SK-N-MC (cell line): ENCODE results near the gene CCDC57.
"Not testable (repeated sequence)": the region's sequence is repeated elsewhere in the genome, so short reads cannot be mapped to it uniquely, and the experiment has no call there.

Experiments
- DNase-seq: peaks from one replicate; pipeline ENCODE4 v3.0.0-alpha.2; 2011; ENCODE audit warnings: low read depth, low spot score
- H3K27ac ChIP-seq: fragments of 200-600 bp; sonication (generic); 2 replicates; pipeline ENCODE4 v1.5.1; 2016; ENCODE audit warnings: mixed run types
- H3K36me3 ChIP-seq: fragments of 200-600 bp; sonication (generic); 2 replicates; pipeline ENCODE4 v1.6.1; 2017; ENCODE audit warnings: antibody characterized with exemption, low read length, mixed read lengths; ENCODE audit not compliant: insufficient read depth
- H3K4me3 ChIP-seq: fragments of 200-600 bp; sonication (generic); 2 replicates; pipeline ENCODE4 v1.5.1; 2016
- H3K9ac ChIP-seq: fragments of 200-600 bp; sonication (generic); 2 replicates; pipeline ENCODE4 v1.8.0; 2017; ENCODE audit warnings: mixed run types, mixed read lengths; ENCODE audit not compliant: insufficient read length
- H3K9me3 ChIP-seq: fragments of 200-600 bp; sonication (generic); 2 replicates; pipeline ENCODE4 v1.6.1; 2017; ENCODE audit warnings: low read depth, mild to moderate bottlenecking, antibody characterized with exemption, low read length, moderate library complexity, mixed read lengths
- EZH2 ChIP-seq: fragments of 200-600 bp; sonication (generic); IDR thresholded peaks from one replicate; pipeline ENCODE4 v1.6.1; 2017; ENCODE audit warnings: antibody characterized with exemption
- FOXP2 ChIP-seq: optimal IDR thresholded peaks from 2 replicates; pipeline ENCODE3; 2011; ENCODE audit warnings: mild to moderate bottlenecking, moderate library complexity; ENCODE audit not compliant: insufficient read depth; ENCODE audit errors: extremely low read length, control extremely low read depth
- POLR2AphosphoS5 ChIP-seq: IDR thresholded peaks from 2 replicates; pipeline ENCODE4 v1.6.1; 2012; ENCODE audit warnings: mild to moderate bottlenecking, low read depth, low read length, borderline replicate concordance

Gene CCDC57

DNA sequence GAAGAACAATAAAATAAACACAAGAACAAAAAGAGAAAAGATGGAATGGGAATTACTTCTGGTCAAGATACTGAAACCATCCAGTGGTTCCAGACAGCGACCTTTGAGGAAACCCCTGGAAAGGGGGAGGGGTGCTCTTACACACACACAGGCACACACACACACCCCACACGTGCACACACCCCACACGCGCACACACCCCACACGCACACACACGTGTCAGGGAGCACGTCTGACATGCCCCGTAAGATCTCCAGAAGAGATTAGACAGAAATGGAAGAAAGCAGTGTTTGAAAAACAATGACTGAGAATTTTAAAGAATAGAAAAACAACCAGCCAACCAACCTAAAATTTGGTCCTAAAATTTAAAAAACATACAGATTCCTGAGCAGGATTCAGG lies 69.3 kb downstream of the CCDC57 start:
- Histone ChIP-seq H3K27ac (no peak overlapping the region), H3K9me3 (no peaks in the 10 kb centered on the region), H3K36me3 (no peaks in the 10 kb centered on the region), H3K4me3 (no peak overlapping the region), H3K9ac (no peak overlapping the region)
- DNase-seq = no peak
- no peak for TF ChIP-seq FOXP2
- TF ChIP-seq POLR2AphosphoS5 = no peak
- TF ChIP-seq EZH2 = no peak

- not testable (repeated sequence) for H3K4me3 ChIP-seq, H3K9ac ChIP-seq, H3K27ac ChIP-seq, H3K36me3 ChIP-seq, DNase-seq, H3K9me3 ChIP-seq
These were observed 72.7 kb downstream of the CCDC57 start for GRCh38 chr17:82139961-82140360.

- Histone ChIP-seq H3K27ac (no peak overlapping the region), H3K36me3 (no peaks in the 10 kb centered on the region), H3K9ac (no peak overlapping the region), H3K4me3 (no peak overlapping the region), H3K9me3 (no peaks in the 10 kb centered on the region)
- no peak for TF ChIP-seq EZH2
- DNase-seq = no peak
These were observed 74.1 kb downstream of the CCDC57 start for GRCh38 chr17:82138511-82138992.

- Histone ChIP-seq H3K36me3 (no peaks in the 10 kb centered on the region), H3K27ac (no peak overlapping the region), H3K9me3 (no peaks in the 10 kb centered on the region), H3K9ac (no peak overlapping the region), H3K4me3 (no peak overlapping the region)
- no peak for DNase-seq
- TF ChIP-seq POLR2AphosphoS5 = no peak
- no peak for TF ChIP-seq FOXP2
- no peak for TF ChIP-seq EZH2
These were observed 78.5 kb downstream of the CCDC57 start for GRCh38 chr17:82134101-82134500.

GRCh38 chr17:82133166-82133953 lies 79.3 kb downstream of the CCDC57 start:
- DNase-seq, H3K36me3 ChIP-seq, H3K4me3 ChIP-seq, H3K9me3 ChIP-seq, H3K9ac ChIP-seq, H3K27ac ChIP-seq: not testable (repeated sequence)

GRCh38 chr17:82129095-82129494 lies 83.5 kb downstream of the CCDC57 start:
- no peak overlapping the region for H3K4me3 ChIP-seq
- H3K9me3 ChIP-seq = no peaks in the 10 kb centered on the region
- no peak for TF ChIP-seq EZH2
- TF ChIP-seq FOXP2 = no peak
- TF ChIP-seq POLR2AphosphoS5 = no peak
- no peaks in the 10 kb centered on the region for H3K36me3 ChIP-seq
- DNase-seq = no peak
- no peak overlapping the region for H3K27ac ChIP-seq
- no peak overlapping the region for H3K9ac ChIP-seq

DNA sequence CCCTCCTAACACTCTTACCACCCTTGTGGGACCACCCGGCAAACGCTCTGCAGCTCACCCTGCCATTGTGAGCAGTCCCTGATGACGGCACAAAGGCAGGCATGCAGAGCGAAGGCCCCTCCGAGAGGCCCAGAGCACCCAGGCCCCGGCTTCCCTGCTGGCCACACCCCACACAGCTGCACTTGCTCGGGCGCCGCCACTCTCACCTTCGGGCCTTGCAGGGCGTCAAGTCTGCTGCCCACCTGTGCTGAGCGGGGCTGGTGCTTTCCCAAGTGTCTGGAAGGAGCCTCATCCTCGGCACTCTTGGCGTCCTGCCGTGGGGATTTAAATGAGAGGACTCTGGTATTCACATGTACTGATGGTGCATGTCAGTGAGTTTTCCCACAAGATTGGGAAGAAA lies 84.4 kb downstream of the CCDC57 start:
- H3K9ac ChIP-seq = no peak overlapping the region
- no peaks in the 10 kb centered on the region for H3K36me3 ChIP-seq
- no peak for DNase-seq
- no peak for TF ChIP-seq POLR2AphosphoS5
- no peak for TF ChIP-seq EZH2
- no peak for TF ChIP-seq FOXP2
- H3K9me3 ChIP-seq = no peaks in the 10 kb centered on the region
- no peak overlapping the region for H3K27ac ChIP-seq
- no peak overlapping the region for H3K4me3 ChIP-seq

GRCh38 chr17:82127704-82128103 lies 84.9 kb downstream of the CCDC57 start:
- no peak for TF ChIP-seq EZH2
- no peak for TF ChIP-seq POLR2AphosphoS5
- no peak for TF ChIP-seq FOXP2
- H3K27ac ChIP-seq = no peak overlapping the region
- no peak for DNase-seq
- H3K9ac ChIP-seq = no peak overlapping the region
- H3K36me3 ChIP-seq = no peaks in the 10 kb centered on the region
- no peaks in the 10 kb centered on the region for H3K9me3 ChIP-seq
- H3K4me3 ChIP-seq = no peak overlapping the region

GRCh38 chr17:82127315-82127595 lies 85.4 kb downstream of the CCDC57 start:
- H3K9me3 ChIP-seq = no peaks in the 10 kb centered on the region
- H3K9ac ChIP-seq = no peak overlapping the region
- H3K27ac ChIP-seq = no peak overlapping the region
- H3K4me3 ChIP-seq = no peak overlapping the region
- no peak for TF ChIP-seq POLR2AphosphoS5
- no peak for TF ChIP-seq EZH2
- no peak for TF ChIP-seq FOXP2
- H3K36me3 ChIP-seq = no peaks in the 10 kb centered on the region
- no peak for DNase-seq
